OCI-LY1 (cell line): ENCODE measurements around the gene ANO4.
"Not testable (repeated sequence)": the region's sequence is repeated elsewhere in the genome, so short reads cannot be mapped to it uniquely, and the experiment has no call there.

Source experiments
- H2AFZ ChIP-seq: fragments of 200-600 bp; sonication (generic), shearing (Covaris generic); 2 replicates; pipeline ENCODE4 v1.6.0; 2014; ENCODE audit warnings: antibody characterized with exemption, mild to moderate bottlenecking, low read length
- H3F3A ChIP-seq: fragments of 200-600 bp; sonication (generic), shearing (Covaris generic); 2 replicates; pipeline ENCODE4 v1.6.0; 2014; ENCODE audit warnings: mild to moderate bottlenecking, antibody characterized with exemption, low read length, moderate library complexity; ENCODE audit not compliant: insufficient read depth
- H3K27ac ChIP-seq: fragments of 200-600 bp; sonication (generic); 2 replicates; pipeline ENCODE4 v1.5.1; 2014; ENCODE audit warnings: low read length, mixed run types, mild to moderate bottlenecking, low read depth; ENCODE audit not compliant: poor library complexity, severe bottlenecking
- H3K27me3 ChIP-seq: fragments of 200-600 bp; sonication (generic); 2 replicates; pipeline ENCODE4 v1.6.0; 2014; ENCODE audit warnings: antibody characterized with exemption, mild to moderate bottlenecking, low read length, moderate library complexity; ENCODE audit not compliant: insufficient read depth
- H3K36me3 ChIP-seq: fragments of 200-600 bp; sonication (generic); 2 replicates; pipeline ENCODE4 v1.6.1; 2014; ENCODE audit warnings: mild to moderate bottlenecking, antibody characterized with exemption, low read length, moderate library complexity, mixed read lengths; ENCODE audit not compliant: insufficient read depth
- H3K4me1 ChIP-seq: fragments of 200-600 bp; sonication (generic); 2 replicates; pipeline ENCODE4 v1.5.1; 2014; ENCODE audit warnings: mild to moderate bottlenecking, low read length, moderate library complexity; ENCODE audit not compliant: insufficient read depth, severe bottlenecking
- H3K4me2 ChIP-seq: fragments of 200-600 bp; sonication (generic), shearing (Covaris generic); 2 replicates; pipeline ENCODE4 v1.6.1; 2014; ENCODE audit warnings: low read length
- H3K4me3 ChIP-seq: fragments of 200-600 bp; sonication (generic); 2 replicates; pipeline ENCODE4 v1.5.1; 2014; ENCODE audit warnings: low read length, low read depth, mild to moderate bottlenecking, mixed read lengths; ENCODE audit not compliant: poor library complexity, severe bottlenecking
- H3K79me2 ChIP-seq: fragments of 200-600 bp; shearing (Covaris generic); 2 replicates; pipeline ENCODE4 v1.6.1; 2016; ENCODE audit warnings: mixed run types, low read length, mixed read lengths; ENCODE audit not compliant: insufficient read depth
- H3K9ac ChIP-seq: fragments of 200-600 bp; sonication (generic), shearing (Covaris generic); 2 replicates; pipeline ENCODE4 v1.6.1; 2014; ENCODE audit warnings: mild to moderate bottlenecking, low read length, mixed read lengths
- H3K9me2 ChIP-seq: fragments of 200-600 bp; sonication (generic), shearing (Covaris generic); 2 replicates; pipeline ENCODE4 v1.6.1; 2014; ENCODE audit warnings: low read depth, mild to moderate bottlenecking, low read length, mixed read lengths
- H3K9me3 ChIP-seq: fragments of 200-600 bp; shearing (Covaris generic); 2 replicates; pipeline ENCODE4 v1.6.1; 2014; ENCODE audit warnings: low read length, mixed read lengths
- H4K20me1 ChIP-seq: fragments of 200-600 bp; sonication (generic), shearing (Covaris generic); 2 replicates; pipeline ENCODE4 v1.6.0; 2016; ENCODE audit warnings: mild to moderate bottlenecking, low read length; ENCODE audit not compliant: insufficient read depth
- EZH2 ChIP-seq: fragments of 200-600 bp; sonication (generic), shearing (Covaris generic); IDR thresholded peaks from 2 replicates; pipeline ENCODE4 v1.8.0; 2017; ENCODE audit warnings: borderline replicate concordance, mixed run types, mild to moderate bottlenecking, antibody characterized with exemption, low read length, moderate library complexity, mixed read lengths
- TF ChIP-seq, protein P1 (sequence below): fragments of 200-600 bp; sonication (generic), shearing (Covaris generic); IDR thresholded peaks from 2 replicates; pipeline ENCODE4 v1.5.1; 2017; ENCODE audit warnings: mild to moderate bottlenecking, antibody characterized with exemption, low read length, moderate library complexity, mixed read lengths

ANO4 gene

DNA sequence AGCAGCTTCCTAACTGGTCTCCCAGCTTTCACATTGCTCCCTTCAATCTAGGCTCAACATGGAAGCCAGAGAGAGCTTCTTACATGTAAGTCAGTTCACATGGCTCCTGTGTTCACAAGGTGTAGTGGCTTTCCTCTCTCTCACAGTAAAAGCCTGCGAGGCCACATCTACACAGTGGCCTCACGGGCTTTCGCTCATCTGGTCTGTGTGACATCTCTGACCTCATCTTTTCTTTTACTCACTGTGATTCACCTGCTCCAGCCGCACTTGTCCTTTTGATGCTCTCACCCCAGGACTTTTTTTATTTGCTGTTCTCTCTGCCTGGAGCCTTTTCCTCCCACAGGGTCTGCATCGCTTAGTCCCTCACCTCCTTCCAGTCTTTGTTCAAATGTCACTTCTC lies 293.3 kb downstream of the ANO4 start:
- Histone ChIP-seq H3K27me3 (no peaks in the 10 kb centered on the region), H2AFZ (no peak overlapping the region), H3K4me2 (no peak overlapping the region), H3K4me3 (no peak overlapping the region), H3K9me2 (no peaks in the 10 kb centered on the region), H3K79me2 (no peaks in the 10 kb centered on the region), H3K9me3 (no peaks in the 10 kb centered on the region), H3K4me1 (no peaks in the 10 kb centered on the region), H3K27ac (no peak overlapping the region), H3F3A (no peaks in the 10 kb centered on the region), H3K36me3 (no peaks in the 10 kb centered on the region), H4K20me1 (no peaks in the 10 kb centered on the region), H3K9ac (no peak overlapping the region)
- no peak for TF ChIP-seq EZH2
- TF ChIP-seq, protein P1, sequence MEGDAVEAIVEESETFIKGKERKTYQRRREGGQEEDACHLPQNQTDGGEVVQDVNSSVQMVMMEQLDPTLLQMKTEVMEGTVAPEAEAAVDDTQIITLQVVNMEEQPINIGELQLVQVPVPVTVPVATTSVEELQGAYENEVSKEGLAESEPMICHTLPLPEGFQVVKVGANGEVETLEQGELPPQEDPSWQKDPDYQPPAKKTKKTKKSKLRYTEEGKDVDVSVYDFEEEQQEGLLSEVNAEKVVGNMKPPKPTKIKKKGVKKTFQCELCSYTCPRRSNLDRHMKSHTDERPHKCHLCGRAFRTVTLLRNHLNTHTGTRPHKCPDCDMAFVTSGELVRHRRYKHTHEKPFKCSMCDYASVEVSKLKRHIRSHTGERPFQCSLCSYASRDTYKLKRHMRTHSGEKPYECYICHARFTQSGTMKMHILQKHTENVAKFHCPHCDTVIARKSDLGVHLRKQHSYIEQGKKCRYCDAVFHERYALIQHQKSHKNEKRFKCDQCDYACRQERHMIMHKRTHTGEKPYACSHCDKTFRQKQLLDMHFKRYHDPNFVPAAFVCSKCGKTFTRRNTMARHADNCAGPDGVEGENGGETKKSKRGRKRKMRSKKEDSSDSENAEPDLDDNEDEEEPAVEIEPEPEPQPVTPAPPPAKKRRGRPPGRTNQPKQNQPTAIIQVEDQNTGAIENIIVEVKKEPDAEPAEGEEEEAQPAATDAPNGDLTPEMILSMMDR, result no peak

DNA sequence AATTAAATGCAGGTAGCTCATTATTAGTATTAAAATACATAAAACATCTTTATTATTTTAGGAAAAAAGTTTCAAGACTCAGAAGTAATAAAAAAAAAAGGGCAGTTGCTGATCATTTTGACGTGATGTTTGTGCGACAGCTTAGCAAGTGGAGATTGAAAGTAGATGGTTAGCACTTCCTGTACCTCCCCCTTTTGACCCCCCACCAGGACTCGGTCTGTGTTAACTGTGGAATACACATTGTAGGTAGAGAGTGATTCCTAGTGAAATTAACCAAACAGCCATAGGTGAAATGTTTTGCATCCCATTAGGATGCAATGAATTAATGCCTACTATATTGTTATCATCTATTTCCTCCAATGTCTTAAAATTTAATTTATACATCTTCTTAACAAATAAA lies 294.7 kb downstream of the ANO4 start:
- TF ChIP-seq, protein P1, result no peak
- no peak for TF ChIP-seq EZH2
- H3F3A ChIP-seq, result no peaks in the 10 kb centered on the region
- H3K36me3 ChIP-seq, result no peaks in the 10 kb centered on the region
- no peaks in the 10 kb centered on the region for H3K79me2 ChIP-seq
- no peaks in the 10 kb centered on the region for H3K4me1 ChIP-seq
- H3K27me3 ChIP-seq, result no peaks in the 10 kb centered on the region
- H3K27ac ChIP-seq, result no peak overlapping the region
- H3K4me3 ChIP-seq, result no peak overlapping the region
- no peak overlapping the region for H2AFZ ChIP-seq
- H3K9me2 ChIP-seq, result no peaks in the 10 kb centered on the region
- no peak overlapping the region for H3K4me2 ChIP-seq
- H4K20me1 ChIP-seq, result no peaks in the 10 kb centered on the region
- no peaks in the 10 kb centered on the region for H3K9me3 ChIP-seq
- no peak overlapping the region for H3K9ac ChIP-seq

DNA sequence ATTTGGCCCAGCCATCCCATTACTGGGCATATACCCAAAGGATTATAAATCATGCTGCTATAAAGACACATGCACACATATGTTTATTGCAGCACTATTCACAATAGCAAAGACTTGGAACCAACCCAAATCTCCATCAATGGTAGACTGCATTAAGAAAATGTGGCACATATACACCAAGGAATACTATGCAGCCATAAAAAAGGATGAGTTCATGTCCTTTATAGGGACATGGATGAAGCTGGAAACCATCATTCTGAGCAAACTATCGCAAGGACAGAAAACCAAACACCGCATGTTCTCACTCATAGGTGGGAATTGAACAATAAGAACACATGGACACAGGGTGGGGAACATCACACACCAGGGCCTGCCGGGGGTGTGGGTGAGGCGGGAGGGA lies 295.6 kb downstream of the ANO4 start:
- H3F3A ChIP-seq, H3K4me3 ChIP-seq, H3K9ac ChIP-seq, H3K79me2 ChIP-seq, H3K9me3 ChIP-seq, H3K4me2 ChIP-seq, H3K36me3 ChIP-seq, H3K27ac ChIP-seq, H3K9me2 ChIP-seq, H3K4me1 ChIP-seq, H2AFZ ChIP-seq, H3K27me3 ChIP-seq, H4K20me1 ChIP-seq: not testable (repeated sequence)

DNA sequence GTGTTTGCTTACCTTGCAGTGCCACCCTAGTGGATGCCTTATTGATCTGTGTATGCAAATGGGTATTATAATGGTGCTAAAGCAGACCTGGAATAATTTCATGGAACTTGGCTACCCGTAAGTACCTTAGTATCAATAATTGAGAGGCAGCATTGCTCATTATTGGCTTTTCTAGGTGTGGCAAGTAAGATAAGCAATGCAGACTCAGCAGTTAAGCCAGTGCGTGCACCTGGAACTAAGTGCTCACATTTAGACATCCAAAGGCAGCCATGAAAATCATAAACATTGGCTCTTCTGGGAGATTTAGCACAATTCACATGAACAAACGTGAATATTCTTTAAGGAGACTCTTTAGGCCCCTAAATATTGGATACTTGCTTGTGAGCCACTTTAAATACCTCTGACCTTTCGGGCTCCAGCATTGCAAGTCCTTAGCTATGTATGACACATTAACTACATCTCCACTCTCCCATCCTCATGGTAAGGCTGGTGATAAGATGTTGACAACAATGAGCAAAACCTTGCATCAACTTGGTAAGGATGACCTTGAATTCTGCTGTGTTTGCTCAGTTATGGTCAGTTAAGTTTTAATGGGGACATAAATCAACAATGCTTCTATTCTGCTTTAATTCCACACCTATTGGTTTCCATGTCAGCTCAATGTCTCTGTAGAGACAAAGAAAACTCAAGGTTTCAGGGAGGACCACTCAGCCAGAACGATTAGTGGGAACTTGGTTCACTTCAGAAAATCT lies 303.4 kb downstream of the ANO4 start:
- no peaks in the 10 kb centered on the region for H3K27me3 ChIP-seq
- no peak overlapping the region for H3K27ac ChIP-seq
- no peaks in the 10 kb centered on the region for H3K9me3 ChIP-seq
- no peaks in the 10 kb centered on the region for H4K20me1 ChIP-seq
- no peak overlapping the region for H3K4me3 ChIP-seq
- H3K4me1 ChIP-seq, result no peaks in the 10 kb centered on the region
- H3K4me2 ChIP-seq, result no peak overlapping the region
- H3K79me2 ChIP-seq, result no peaks in the 10 kb centered on the region
- no peak overlapping the region for H2AFZ ChIP-seq
- no peaks in the 10 kb centered on the region for H3F3A ChIP-seq
- no peak overlapping the region for H3K9ac ChIP-seq
- TF ChIP-seq, protein P1, result no peak
- TF ChIP-seq EZH2, result no peak
- H3K9me2 ChIP-seq, result no peaks in the 10 kb centered on the region
- H3K36me3 ChIP-seq, result no peaks in the 10 kb centered on the region
